Daoy (cell line): Measurements from ENCODE around the gene TPSB2. TPM values are rescaled to one million over a fixed set of nuclear protein-coding genes. Genes with fewer than 3 reads are reported as not detected.
"Not testable (repeated sequence)": the region's sequence is repeated elsewhere in the genome, so short reads cannot be mapped to it uniquely, and the experiment has no call there.

Experiments
- DNase-seq: peaks from one replicate; pipeline ENCODE4 v3.0.0-alpha.2; 2015; ENCODE audit warnings: low read depth
- total RNA-seq: library from RNA; depleted of rRNA; stranded (reverse); fragments of >200 nt; shearing (Covaris generic); gene quantifications from 2 replicates; pipeline ENCODE4 v1.2.3, GENCODE V29; 2014

The TPSB2 gene
- total RNA-seq, 1 experiment from 2014 or later, result not detected

- peak; percentile 27 for DNase-seq
These were observed 31.3 kb upstream of the TPSB2 start for GRCh38 chr16:1261131-1261892.

GRCh38 chr16:1260101-1260680, 30.2 kb upstream of the TPSB2 start:
- no peak for DNase-seq

GRCh38 chr16:1259760-1260068, 29.7 kb upstream of the TPSB2 start:
- no peak for DNase-seq

GRCh38 chr16:1258906-1259759, 29.1 kb upstream of the TPSB2 start:
- DNase-seq, result no peak

GRCh38 chr16:1258225-1258600, 28.2 kb upstream of the TPSB2 start:
- no peak for DNase-seq

GRCh38 chr16:1257561-1258224, 27.7 kb upstream of the TPSB2 start:
- DNase-seq, result no peak

- no peak for DNase-seq
These were observed 26.9 kb upstream of the TPSB2 start for GRCh38 chr16:1256874-1257322.

GRCh38 chr16:1256296-1256873, 26.4 kb upstream of the TPSB2 start:
- DNase-seq, result not testable (repeated sequence)

GRCh38 chr16:1255276-1256122, 25.5 kb upstream of the TPSB2 start, which contains the start of gene TPSD1:
Gene TPSD1 (plus strand): TSS chr16:1256069. CDS start chr16:1256281, 212 bp downstream.
- not testable (repeated sequence) for DNase-seq

- not testable (repeated sequence) for DNase-seq
These were observed 24.8 kb upstream of the TPSB2 start for GRCh38 chr16:1254821-1255220.

- not testable (repeated sequence) for DNase-seq
These were observed 23.8 kb upstream of the TPSB2 start for GRCh38 chr16:1253701-1254364.

- DNase-seq, result not testable (repeated sequence)
These were observed 19.2 kb upstream of the TPSB2 start for GRCh38 chr16:1249031-1249755.

- DNase-seq, result not testable (repeated sequence)
These were observed 18.0 kb upstream of the TPSB2 start for GRCh38 chr16:1247903-1248537.

- DNase-seq, result no peak
These were observed 15.6 kb upstream of the TPSB2 start for GRCh38 chr16:1245452-1246020.

- peak; percentile 49 for DNase-seq
These were observed 14.9 kb upstream of the TPSB2 start for GRCh38 chr16:1244881-1245280.

GRCh38 chr16:1243907-1244850, 14.2 kb upstream of the TPSB2 start:
- DNase-seq, result not testable (repeated sequence)

- DNase-seq, result not testable (repeated sequence)
These were observed 13.4 kb upstream of the TPSB2 start for GRCh38 chr16:1243363-1243762.
